ENCODE data around the gene SZRD1. TPM values are rescaled to one million over a fixed set of nuclear protein-coding genes. Genes with fewer than 3 reads are reported as not detected.

SZRD1 gene
- total RNA-seq = 10 to 100 TPM; 41.7 to 88.4 (median 50.4) TPM

DNA sequence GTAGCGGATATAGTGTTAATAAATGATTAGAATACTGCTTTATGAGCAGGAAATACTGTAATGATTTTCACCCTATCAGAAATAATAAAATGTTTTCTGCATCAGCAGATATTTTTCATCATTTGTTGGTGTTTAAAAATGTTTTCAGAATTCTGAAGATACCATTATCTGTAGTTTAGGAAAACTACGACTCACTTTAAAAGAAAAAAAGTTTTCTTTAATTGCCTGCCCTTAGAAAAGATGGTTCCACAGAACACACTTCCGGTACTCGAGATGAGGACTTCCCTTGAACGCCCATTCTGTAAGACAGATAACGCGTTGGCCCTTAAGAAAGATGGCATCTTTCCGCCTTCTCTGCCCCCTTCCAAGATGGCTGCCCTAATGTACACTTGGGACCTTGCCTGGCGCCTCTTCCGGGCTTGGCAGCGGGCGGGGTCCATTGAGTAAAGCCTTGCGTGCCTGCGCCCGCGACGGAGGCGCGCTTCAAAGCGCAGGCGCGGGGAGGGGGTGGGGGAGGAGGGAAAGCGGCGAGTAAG lies at the start of gene SZRD1:
Gene SZRD1 (plus strand): TSS at position 521 of the 536 bp plus-strand sequence. CDS start 16 bp downstream, outside the sequence.
- TF ChIP-seq, protein P1, sequence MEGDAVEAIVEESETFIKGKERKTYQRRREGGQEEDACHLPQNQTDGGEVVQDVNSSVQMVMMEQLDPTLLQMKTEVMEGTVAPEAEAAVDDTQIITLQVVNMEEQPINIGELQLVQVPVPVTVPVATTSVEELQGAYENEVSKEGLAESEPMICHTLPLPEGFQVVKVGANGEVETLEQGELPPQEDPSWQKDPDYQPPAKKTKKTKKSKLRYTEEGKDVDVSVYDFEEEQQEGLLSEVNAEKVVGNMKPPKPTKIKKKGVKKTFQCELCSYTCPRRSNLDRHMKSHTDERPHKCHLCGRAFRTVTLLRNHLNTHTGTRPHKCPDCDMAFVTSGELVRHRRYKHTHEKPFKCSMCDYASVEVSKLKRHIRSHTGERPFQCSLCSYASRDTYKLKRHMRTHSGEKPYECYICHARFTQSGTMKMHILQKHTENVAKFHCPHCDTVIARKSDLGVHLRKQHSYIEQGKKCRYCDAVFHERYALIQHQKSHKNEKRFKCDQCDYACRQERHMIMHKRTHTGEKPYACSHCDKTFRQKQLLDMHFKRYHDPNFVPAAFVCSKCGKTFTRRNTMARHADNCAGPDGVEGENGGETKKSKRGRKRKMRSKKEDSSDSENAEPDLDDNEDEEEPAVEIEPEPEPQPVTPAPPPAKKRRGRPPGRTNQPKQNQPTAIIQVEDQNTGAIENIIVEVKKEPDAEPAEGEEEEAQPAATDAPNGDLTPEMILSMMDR (IDR thresholded peaks at IDR 0.05; ENCODE audit: low read depth) = no peak

DNA sequence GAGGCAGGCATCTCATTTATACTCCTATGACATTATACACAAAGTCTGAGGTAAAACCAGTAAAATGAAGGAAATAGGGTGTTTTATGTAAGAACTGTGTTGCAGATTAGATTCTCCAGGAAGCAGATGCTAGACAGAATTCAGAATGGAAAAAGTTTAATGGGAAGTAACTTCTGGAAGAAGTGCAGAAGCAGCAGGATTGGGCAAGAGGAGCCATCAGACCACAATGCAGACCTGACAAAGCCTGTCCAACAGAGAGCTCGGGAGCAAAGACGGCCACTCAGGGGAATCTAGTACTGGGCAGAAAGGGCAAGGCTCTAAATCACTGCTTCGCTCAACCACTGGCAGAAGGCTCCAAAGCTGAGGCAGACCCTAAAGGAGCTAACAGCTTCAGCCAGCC lies 48.5 kb upstream of the SZRD1 start:
- TF ChIP-seq, protein P1 (IDR thresholded peaks at IDR 0.05; ENCODE audit: low read depth) = no peak

DNA sequence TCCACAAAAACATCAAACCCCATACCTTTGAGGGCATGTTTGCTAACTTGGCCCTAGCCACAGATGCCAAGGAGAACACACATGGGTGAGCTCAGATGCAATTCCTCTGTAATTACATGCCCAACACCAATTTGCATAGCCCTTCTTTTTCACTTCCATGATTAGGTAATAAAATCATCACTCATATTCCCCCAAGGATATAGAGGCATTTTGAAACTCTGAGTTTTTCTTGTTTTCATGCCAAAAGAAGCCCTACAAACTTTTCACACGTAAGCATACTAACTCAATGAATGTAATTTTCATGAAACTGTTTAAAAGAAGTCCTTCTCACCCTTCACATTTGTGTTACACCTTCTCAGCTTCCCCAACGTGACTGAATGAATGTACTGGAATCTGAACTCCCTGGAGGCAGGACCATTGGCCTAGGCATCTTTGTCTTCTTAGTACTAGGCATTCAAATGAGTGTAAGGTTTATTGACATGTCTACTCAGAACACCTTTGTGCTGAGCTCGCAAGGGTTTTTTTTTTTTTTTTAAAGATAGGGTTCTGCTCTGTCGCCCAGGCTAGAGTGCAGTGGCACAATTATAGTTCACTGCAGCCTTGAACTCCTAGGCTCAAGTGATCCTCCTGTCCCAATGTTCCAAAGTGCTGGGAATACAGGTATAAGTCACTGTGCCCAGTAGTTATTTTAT lies 45.7 kb upstream of the SZRD1 start:
- TF ChIP-seq, protein P1 (IDR thresholded peaks at IDR 0.05; ENCODE audit: low read depth) = no peak

- TF ChIP-seq, protein P1 (IDR thresholded peaks at IDR 0.05; ENCODE audit: low read depth) = no peak
These were observed 42.6 kb upstream of the SZRD1 start for GRCh38 chr1:16324456-16324890.

DNA sequence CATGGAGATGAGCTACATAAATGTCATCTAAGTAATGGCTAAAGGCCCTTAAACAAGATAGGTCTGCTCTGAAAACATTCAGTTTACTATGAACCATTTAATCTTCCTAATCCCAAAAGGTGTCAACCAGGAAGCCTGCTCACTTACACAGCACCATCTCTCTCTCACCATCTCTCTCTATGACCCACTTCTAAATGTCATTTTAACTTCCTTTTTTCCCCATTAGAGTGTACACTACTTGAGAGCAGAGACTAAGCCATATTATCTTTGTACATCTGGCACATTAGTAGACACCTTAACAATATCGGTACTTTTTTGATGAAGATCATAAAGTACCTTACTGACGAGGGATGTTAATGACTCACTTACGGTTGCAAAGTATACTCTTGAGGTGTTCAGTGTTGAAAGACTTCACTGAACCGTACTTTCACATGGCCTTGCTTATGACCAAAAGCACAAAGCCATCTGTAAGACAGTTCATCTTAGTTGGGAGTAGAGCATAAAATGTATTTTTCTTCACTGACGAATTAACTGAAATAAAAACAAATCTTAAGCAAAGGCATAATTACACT lies 40.1 kb upstream of the SZRD1 start:
- TF ChIP-seq, protein P1 (IDR thresholded peaks at IDR 0.05; ENCODE audit: low read depth) = no peak

- TF ChIP-seq, protein P1 (IDR thresholded peaks at IDR 0.05; ENCODE audit: low read depth) = no peak
These were observed 32.2 kb upstream of the SZRD1 start for GRCh38 chr1:16334655-16335340.

DNA sequence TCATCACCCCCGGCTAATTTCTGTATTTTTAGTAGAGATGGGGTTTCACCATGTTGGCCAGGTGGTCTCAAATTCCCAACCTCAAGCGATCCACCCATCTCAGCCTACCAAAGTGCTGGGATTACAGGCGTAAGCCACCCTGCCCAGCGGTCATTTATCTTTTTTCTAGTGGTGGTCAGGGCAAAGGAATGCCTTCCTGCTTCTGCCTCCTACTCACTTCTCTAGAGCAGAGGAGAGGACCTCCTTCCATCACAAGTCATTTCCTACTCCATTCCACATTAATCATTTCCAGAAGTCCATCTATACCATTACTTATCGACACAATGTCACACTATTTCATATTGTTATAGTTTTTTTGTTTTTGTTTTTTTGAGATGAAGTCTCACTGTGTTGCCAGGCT lies 28.1 kb upstream of the SZRD1 start:
- TF ChIP-seq, protein P1 (IDR thresholded peaks at IDR 0.05; ENCODE audit: low read depth) = no peak

All from subcutaneous adipose tissue (tissue), 4 donors.